CD4-positive, alpha-beta memory T cell (primary cell): ENCODE data around the gene DYNLT2B. TPM values are rescaled to one million over a fixed set of nuclear protein-coding genes. Genes with fewer than 3 reads are reported as not detected.
A peak's percentile ranks its signal among the peaks of the same experiment; 100 is the strongest.

Experiments
- CTCF ChIA-PET: fragments of 350-600 bp; sonication (Branson Sonifier 250); formaldehyde crosslinking; loops from one replicate; lab custom pipeline; 2021; ENCODE audit warnings: inconsistent platforms; ENCODE audit not compliant: partially characterized antibody; lab: Charles Lee
- POLR2A ChIA-PET: fragments of 350-600 bp; sonication (Branson Sonifier 250); formaldehyde crosslinking; loops from one replicate; lab custom pipeline; 2021; ENCODE audit not compliant: partially characterized antibody; lab: Charles Lee
- DNase-seq, 5 donors: peaks; one replicate each; pipeline versions ENCODE4 v3.0.0 to v3.0.0-alpha.2; 2020 to 2022; ENCODE audit warnings: mixed read lengths in 1 of 5
- H3K27ac ChIP-seq: one replicate; pipeline ENCODE4 v1.7.0; 2013; ENCODE audit warnings: low read depth, low read length
- H3K27me3 ChIP-seq: 2 replicates; pipeline ENCODE4 v1.7.0; 2013; ENCODE audit warnings: mild to moderate bottlenecking, low read length, moderate library complexity; ENCODE audit not compliant: insufficient read depth
- H3K36me3 ChIP-seq: 2 replicates; pipeline ENCODE4 v1.7.0; 2013; ENCODE audit warnings: mild to moderate bottlenecking, low read length, moderate library complexity; ENCODE audit not compliant: insufficient read depth
- H3K4me1 ChIP-seq: 2 replicates; pipeline ENCODE4 v1.7.0; 2013; ENCODE audit warnings: mild to moderate bottlenecking, low read length, moderate library complexity; ENCODE audit not compliant: insufficient read depth
- H3K4me3 ChIP-seq, 2 donors: one replicate each; pipeline ENCODE4 v1.7.0; 2013; ENCODE audit warnings: low read length in 2 of 2, mild to moderate bottlenecking in 1 of 2
- H3K9me3 ChIP-seq, 2 donors: one replicate each; pipeline ENCODE4 v1.7.0; 2013; ENCODE audit warnings: low read length in 2 of 2, control low read depth in 1 of 2; ENCODE audit not compliant: control insufficient read depth in 1 of 2
- H3K27ac Mint-ChIP-seq, 7 donors: one replicate each; pipeline ENCODE4 v1.8.0; 2020 to 2021; ENCODE audit warnings: mixed read lengths in 7 of 7, mild to moderate bottlenecking in 6 of 7, inconsistent platforms in 3 of 7, moderate library complexity in 3 of 7
- H3K27me3 Mint-ChIP-seq, 2 donors: one replicate each; pipeline ENCODE4 v1.8.0; 2020 to 2021; ENCODE audit warnings: mixed read lengths in 2 of 2
- H3K36me3 Mint-ChIP-seq, 2 donors: one replicate each; pipeline ENCODE4 v1.8.0; 2020 to 2021; ENCODE audit warnings: mixed read lengths in 2 of 2, inconsistent platforms in 1 of 2, mild to moderate bottlenecking in 1 of 2
- H3K4me1 Mint-ChIP-seq, 4 donors: one replicate each; pipeline ENCODE4 v1.8.0; 2020 to 2021; ENCODE audit warnings: mixed read lengths in 4 of 4, mild to moderate bottlenecking in 1 of 4
- H3K4me3 Mint-ChIP-seq, 8 donors: one replicate each; pipeline ENCODE4 v1.8.0; 2020 to 2021; ENCODE audit warnings: mixed read lengths in 8 of 8, mild to moderate bottlenecking in 7 of 8, moderate library complexity in 6 of 8, inconsistent platforms in 3 of 8
- H3K9me3 Mint-ChIP-seq, 8 donors: one replicate each; pipeline ENCODE4 v1.8.0; 2020 to 2021; ENCODE audit warnings: mixed read lengths in 8 of 8, mild to moderate bottlenecking in 5 of 8, inconsistent platforms in 3 of 8, moderate library complexity in 1 of 8
- intact Hi-C: fragments of 100-400 bp; cut with micrococcal nuclease; formaldehyde crosslinking; loops from one replicate; pipeline ENCODE4 v1.15.1; 2023
- polyA plus RNA-seq, 2 donors: library from polyadenylated mRNA; unstranded; fragments of 300-500 nt; fragmentation: Illumina TruSeq; gene quantifications; one replicate each; pipeline ENCODE4 v1.2.3, GENCODE V29; 2021
- total RNA-seq, 2 experiments: library from RNA; stranded (reverse); gene quantifications; one replicate each; pipeline ENCODE4 v1.2.3, GENCODE V29; 2021

DYNLT2B gene
- total and polyA plus RNA-seq, 4 experiments from 2014 or later = 6.0 to 31.1 (median 12.9) TPM

GRCh38 chr3:196288141-196288460 is 29.9 kb downstream of the DYNLT2B start:
- H3K4me1 ChIP-seq = peaks cover 45% of the 10 kb centered on the region
- peaks cover 29 to 52% (median 44%) of the 10 kb centered on the region in 4 donors for H3K4me1 Mint-ChIP-seq
- H3K27ac Mint-ChIP-seq = peak overlapping the region; percentile 43 to 98 (median 91)
- peak overlapping the region; percentile 92 for H3K27ac ChIP-seq
- ChIA-PET POLR2A (interaction anchor here (1.0 to 1.2 kb wide), 3 partner anchors 380 to 738 kb away, joined by 3 to 4 read pairs (median 4); partner anchors contain the start of gene PAK2), CTCF (interaction anchor here (1.2 kb wide), 1 partner anchor 13 kb away, joined by 3 read pairs; no protein-coding TSS in a partner anchor)
- H3K27me3 Mint-ChIP-seq = no peaks in the 10 kb centered on the region
- no peak for DNase-seq
- H3K4me3 Mint-ChIP-seq = peak overlapping the region; percentile 95 to 100 (median 99)
- H3K36me3 ChIP-seq = no peaks in the 10 kb centered on the region
- intact Hi-C loops = no loop called here
- peak overlapping the region; percentile 87 to 89 for H3K4me3 ChIP-seq
- H3K36me3 Mint-ChIP-seq = peaks cover 0 to 12% of the 10 kb centered on the region in 2 donors
- no peaks in the 10 kb centered on the region for H3K27me3 ChIP-seq
- no peaks in the 10 kb centered on the region for H3K9me3 Mint-ChIP-seq
- H3K9me3 ChIP-seq = no peaks in the 10 kb centered on the region

GRCh38 chr3:196287440-196288140 is 30.4 kb downstream of the DYNLT2B start, which contains the start of gene PCYT1A:
Gene PCYT1A, minus strand, starts transcription at chr3:196287726. Its CDS starts 17,195 bp downstream, at chr3:196270531.
- peaks cover 0 to 12% of the 10 kb centered on the region in 2 donors for H3K36me3 Mint-ChIP-seq
- peak within 1 kb of the TSS; percentile 87 to 89 for H3K4me3 ChIP-seq
- no peaks in the 10 kb centered on the region for H3K36me3 ChIP-seq
- H3K27me3 ChIP-seq = no peaks in the 10 kb centered on the region
- peak within 1 kb of the TSS; percentile 95 to 100 (median 99) for H3K4me3 Mint-ChIP-seq
- POLR2A ChIA-PET = interaction anchor here (1.0 to 1.2 kb wide), 3 partner anchors 380 to 737 kb away, joined by 3 to 4 read pairs (median 4); partner anchors contain the start of gene PAK2
- CTCF ChIA-PET = interaction anchor here (1.2 kb wide), 1 partner anchor 12 kb away, joined by 3 read pairs; no protein-coding TSS in a partner anchor
- peak; percentile 66 to 80 (median 73) for DNase-seq
- H3K4me1 ChIP-seq = peaks cover 45% of the 10 kb centered on the region
- H3K27ac Mint-ChIP-seq = peak within 1 kb of the TSS; percentile 91 to 100 (median 98)
- H3K4me1 Mint-ChIP-seq = peaks cover 29 to 52% (median 46%) of the 10 kb centered on the region in 4 donors
- intact Hi-C loops = loop anchor here (1.0 kb wide), 3 partner anchors 13 to 34 kb away; partner anchors contain the start of gene DYNLT2B
- no peaks in the 10 kb centered on the region for H3K27me3 Mint-ChIP-seq
- no peaks in the 10 kb centered on the region for H3K9me3 ChIP-seq
- no peaks in the 10 kb centered on the region for H3K9me3 Mint-ChIP-seq
- peak within 1 kb of the TSS; percentile 92 for H3K27ac ChIP-seq

DNA sequence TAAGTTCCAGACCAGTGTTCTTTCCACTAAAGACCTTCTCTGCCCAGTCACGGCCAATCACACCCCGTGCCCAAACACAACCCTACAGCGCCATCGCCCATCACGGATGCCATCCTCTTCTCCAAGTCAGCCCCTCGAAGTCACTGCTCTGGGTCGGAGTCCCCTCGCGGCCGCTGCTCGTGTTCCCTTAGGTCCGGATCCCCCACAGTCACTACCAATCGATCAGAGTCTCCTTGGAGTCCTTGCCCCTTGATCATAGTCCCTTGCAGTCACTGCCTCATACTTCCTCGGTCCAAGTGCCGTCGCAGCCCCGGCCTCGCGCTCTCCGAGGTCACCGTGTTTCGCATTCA is 31.0 kb downstream of the DYNLT2B start:
- DNase-seq = peak in 1 of 5 donors; percentile 46
- CTCF ChIA-PET = no interaction called here
- peaks cover 45% of the 10 kb centered on the region for H3K4me1 ChIP-seq
- H3K27ac ChIP-seq = peak overlapping the region; percentile 92
- no peaks in the 10 kb centered on the region for H3K9me3 ChIP-seq
- intact Hi-C loops = loop anchor here (1.0 kb wide), 3 partner anchors 13 to 34 kb away; partner anchors contain the start of gene DYNLT2B
- POLR2A ChIA-PET = interaction anchor here (1.1 kb wide), 1 partner anchor 737 kb away, joined by 4 read pairs; no protein-coding TSS in a partner anchor
- H3K4me3 Mint-ChIP-seq = peak overlapping the region; percentile 95 to 100 (median 99)
- H3K4me1 Mint-ChIP-seq = peaks cover 32 to 55% (median 48%) of the 10 kb centered on the region in 4 donors
- no peaks in the 10 kb centered on the region for H3K27me3 ChIP-seq
- H3K36me3 ChIP-seq = no peaks in the 10 kb centered on the region
- H3K4me3 ChIP-seq = peak overlapping the region; percentile 87 to 89
- no peaks in the 10 kb centered on the region for H3K9me3 Mint-ChIP-seq
- peaks cover 0 to 13% of the 10 kb centered on the region in 2 donors for H3K36me3 Mint-ChIP-seq
- peak overlapping the region; percentile 91 to 100 (median 98) for H3K27ac Mint-ChIP-seq
- no peaks in the 10 kb centered on the region for H3K27me3 Mint-ChIP-seq

DNA sequence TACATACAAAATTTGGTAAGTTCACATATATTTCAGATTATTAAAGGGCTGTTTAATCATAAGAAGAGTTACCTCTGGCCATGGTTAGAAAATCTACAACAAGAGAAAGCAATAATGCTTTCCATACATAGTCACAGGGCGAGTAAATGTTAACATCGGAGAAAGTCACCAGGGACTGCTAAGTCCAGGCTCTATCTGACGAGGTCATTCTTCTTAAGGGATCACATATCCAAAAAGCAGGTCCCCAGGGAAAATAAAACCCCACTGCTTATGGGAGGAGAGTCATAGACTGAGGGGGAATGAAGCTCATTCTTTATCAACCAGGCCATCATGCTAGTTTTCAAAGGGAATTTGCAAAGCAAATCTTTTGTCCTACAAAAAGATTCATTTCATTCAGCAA is 33.6 kb downstream of the DYNLT2B start:
- intact Hi-C loops = no loop called here
- POLR2A ChIA-PET = interaction anchor here (1.1 to 1.3 kb wide), 2 partner anchors 8 to 10 kb away, joined by 4 to 5 read pairs; no protein-coding TSS in a partner anchor
- H3K4me1 ChIP-seq = peaks cover 62% of the 10 kb centered on the region
- H3K27me3 Mint-ChIP-seq = no peaks in the 10 kb centered on the region
- no peaks in the 10 kb centered on the region for H3K9me3 ChIP-seq
- no peaks in the 10 kb centered on the region for H3K9me3 Mint-ChIP-seq
- no peak for DNase-seq
- no peaks in the 10 kb centered on the region for H3K27me3 ChIP-seq
- peaks cover 0 to 18% of the 10 kb centered on the region in 2 donors for H3K36me3 Mint-ChIP-seq
- H3K27ac ChIP-seq = no peak overlapping the region
- peak overlapping the region in 1 of 8 donors; percentile 57 for H3K4me3 Mint-ChIP-seq
- peaks cover 44 to 76% (median 66%) of the 10 kb centered on the region in 4 donors for H3K4me1 Mint-ChIP-seq
- no peak overlapping the region for H3K4me3 ChIP-seq
- CTCF ChIA-PET = no interaction called here
- H3K27ac Mint-ChIP-seq = peak overlapping the region in 6 of 7 donors; percentile 38 to 85 (median 43)
- no peaks in the 10 kb centered on the region for H3K36me3 ChIP-seq

DNA sequence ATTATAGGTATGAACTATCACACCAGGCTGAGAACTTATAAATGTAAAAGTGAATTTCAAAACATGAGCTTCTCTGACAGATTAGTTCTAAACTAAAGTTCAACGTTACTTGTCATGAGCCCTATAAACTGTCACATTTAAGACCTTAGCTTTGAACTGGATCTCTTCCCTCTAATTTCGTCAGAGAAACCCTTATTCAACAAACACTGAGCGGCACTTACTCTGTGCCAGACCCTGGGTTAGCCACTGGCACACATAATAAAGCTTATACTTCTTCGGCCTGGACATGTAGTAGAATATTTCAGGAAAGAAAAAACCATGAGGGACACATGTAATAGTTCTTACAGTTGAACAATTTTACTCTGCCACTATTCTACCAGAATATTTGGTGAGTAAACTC is 36.1 kb downstream of the DYNLT2B start:
- peak overlapping the region; percentile 11 for H3K27ac ChIP-seq
- intact Hi-C loops = no loop called here

DNA sequence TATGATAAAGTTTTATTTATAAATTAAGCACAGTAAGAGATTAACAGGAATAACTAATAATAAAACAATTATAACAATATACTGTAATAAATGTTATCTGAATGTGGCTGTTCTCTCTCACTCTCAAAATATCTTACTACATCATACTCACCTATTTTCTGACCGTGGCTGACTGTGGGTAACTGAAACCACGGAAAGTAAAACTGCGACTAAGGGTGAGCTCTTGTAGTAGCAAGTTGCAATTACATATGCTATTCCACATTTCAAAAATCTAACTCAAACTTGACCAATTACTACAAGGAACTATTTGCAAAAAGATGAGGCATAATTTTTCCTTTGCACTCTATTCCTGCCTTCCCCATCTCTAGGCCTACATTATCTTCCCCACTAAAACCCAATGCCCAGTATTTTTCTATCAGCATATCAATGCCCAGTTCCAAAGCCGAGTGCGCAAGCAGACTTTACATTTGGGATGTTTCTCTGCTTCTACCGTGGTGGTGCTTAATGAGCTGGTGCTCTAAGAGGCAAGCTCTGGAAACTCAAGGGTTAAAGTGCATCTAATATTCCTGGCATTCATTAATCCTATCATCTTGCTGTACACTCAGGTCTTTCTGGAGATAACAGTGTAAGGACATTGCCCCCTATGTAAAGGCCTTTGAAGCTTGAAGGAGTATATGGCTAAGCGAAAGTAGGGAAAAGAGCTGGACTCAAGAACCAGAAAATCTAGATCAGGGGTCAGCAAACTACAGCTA is 37.2 kb downstream of the DYNLT2B start:
- Mint-ChIP-seq H3K4me1 (peaks cover 43 to 64% (median 56%) of the 10 kb centered on the region in 4 donors), H3K9me3 (no peaks in the 10 kb centered on the region), H3K27ac (peak overlapping the region; percentile 17 to 85 (median 43)), H3K4me3 (peak overlapping the region in 3 of 8 donors; percentile 1 to 47 (median 24)), H3K27me3 (no peaks in the 10 kb centered on the region), H3K36me3 (peaks cover 4 to 11% of the 10 kb centered on the region in 2 donors)
- Histone ChIP-seq H3K27ac (no peak overlapping the region), H3K27me3 (no peaks in the 10 kb centered on the region), H3K9me3 (no peaks in the 10 kb centered on the region), H3K4me3 (no peak overlapping the region), H3K4me1 (peaks cover 58% of the 10 kb centered on the region), H3K36me3 (no peaks in the 10 kb centered on the region)
- POLR2A ChIA-PET = interaction anchor here (0.9 to 2.0 kb wide), 3 partner anchors 27 to 151 kb away, joined by 4 to 7 read pairs (median 5); partner anchors contain the start of gene DYNLT2B
- CTCF ChIA-PET = interaction anchor here (1.1 to 2.8 kb wide), 4 partner anchors 8 to 248 kb away, joined by 4 to 8 read pairs (median 6); no protein-coding TSS in a partner anchor
- intact Hi-C loops = no loop called here
- no peak for DNase-seq

More for the DNA sequence above, 36.1 kb downstream of the DYNLT2B start:
- no peak for DNase-seq
- peaks cover 4 to 12% of the 10 kb centered on the region in 2 donors for H3K36me3 Mint-ChIP-seq
- no peaks in the 10 kb centered on the region for H3K9me3 ChIP-seq
- no peaks in the 10 kb centered on the region for H3K27me3 Mint-ChIP-seq
- peaks cover 69% of the 10 kb centered on the region for H3K4me1 ChIP-seq
- H3K4me1 Mint-ChIP-seq = peaks cover 48 to 75% (median 65%) of the 10 kb centered on the region in 4 donors
- peak overlapping the region; percentile 9 to 80 (median 43) for H3K27ac Mint-ChIP-seq
- H3K27me3 ChIP-seq = no peaks in the 10 kb centered on the region
- CTCF ChIA-PET = interaction anchor here (1.4 to 2.8 kb wide), 3 partner anchors 9 to 247 kb away, joined by 6 to 8 read pairs (median 7); no protein-coding TSS in a partner anchor
- POLR2A ChIA-PET = interaction anchor here (0.9 to 2.0 kb wide), 3 partner anchors 28 to 150 kb away, joined by 4 to 7 read pairs (median 5); partner anchors contain the start of gene DYNLT2B
- no peaks in the 10 kb centered on the region for H3K36me3 ChIP-seq
- no peaks in the 10 kb centered on the region for H3K9me3 Mint-ChIP-seq
- no peak overlapping the region for H3K4me3 ChIP-seq
- H3K4me3 Mint-ChIP-seq = peak overlapping the region in 1 of 8 donors; percentile 26
